ENCODE results near the gene PMEL. TPM values are rescaled to one million over a fixed set of nuclear protein-coding genes. Genes with fewer than 3 reads are reported as not detected.

PMEL gene
- 0.59 TPM in 1 of 2 replicates, not detected in the other for total RNA-seq (2022)
- percentile 13 among the genes with signal in this experiment for Bru-seq, nascent RNA
- BruChase-seq, experiment 1, labeled RNA remaining after a 6-hour chase: percentile 16 among the genes with signal in this experiment
- BruChase-seq, experiment 2, labeled RNA remaining after a 2-hour chase: percentile 12 among the genes with signal in this experiment
- long read RNA-seq, partial matches to known transcripts: 1 of 2 reads
- long read RNA-seq, other reads (novel, unspliced or antisense): 1 of 2 reads

DNA sequence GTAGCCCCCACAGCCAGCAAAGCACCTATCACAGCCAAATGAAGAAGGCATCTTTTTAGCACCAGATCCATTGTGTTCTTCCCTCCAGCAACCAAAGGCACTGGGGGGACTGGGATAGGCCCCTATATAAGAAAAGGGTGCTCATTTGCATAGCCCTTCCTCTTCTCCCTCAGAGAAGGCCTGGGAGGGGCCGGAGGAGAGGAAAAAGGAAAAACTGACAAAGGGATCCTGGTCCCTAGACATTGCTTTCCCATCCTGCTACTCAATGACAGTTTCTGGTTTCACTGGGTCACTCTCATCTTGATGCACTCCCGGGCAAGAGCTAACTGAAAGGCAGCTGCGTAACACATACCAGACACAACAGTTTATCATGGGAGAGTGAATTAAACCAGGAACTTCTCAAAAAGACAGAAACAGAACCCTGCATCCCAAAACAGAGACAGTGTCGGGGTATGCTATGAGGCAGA lies at the start of gene PMEL:
PMEL (minus strand) TSS at position 102 of the 467 bp plus-strand sequence; CDS start at position 71, 31 bp downstream.
- no peak for DNase-seq (ENCODE audit: unreplicated experiment)
- Mint-ChIP-seq H3K4me3 (ENCODE audit: unreplicated experiment) (peak within 1 kb of the TSS; percentile 93), H3K27ac (ENCODE audit: low read depth, unreplicated experiment) (peak within 1 kb of the TSS; percentile 95), H3K4me1 (ENCODE audit: insufficient read depth, unreplicated experiment) (peaks cover 23% of the 10 kb centered on the region), H3K9me3 (ENCODE audit: unreplicated experiment) (no peaks in the 10 kb centered on the region), H3K36me3 (ENCODE audit: insufficient read depth, unreplicated experiment) (no peaks in the 10 kb centered on the region), H3K27me3 (ENCODE audit: insufficient read depth, unreplicated experiment) (no peaks in the 10 kb centered on the region)
- ChIA-PET CTCF (no interaction called here), POLR2A (interaction anchor here (0.8 to 1.2 kb wide), 3 partner anchors 8 to 33 kb away, joined by 4 to 6 read pairs (median 5); partner anchors contain the start of gene RAB5B)
- TF ChIP-seq, protein P1, sequence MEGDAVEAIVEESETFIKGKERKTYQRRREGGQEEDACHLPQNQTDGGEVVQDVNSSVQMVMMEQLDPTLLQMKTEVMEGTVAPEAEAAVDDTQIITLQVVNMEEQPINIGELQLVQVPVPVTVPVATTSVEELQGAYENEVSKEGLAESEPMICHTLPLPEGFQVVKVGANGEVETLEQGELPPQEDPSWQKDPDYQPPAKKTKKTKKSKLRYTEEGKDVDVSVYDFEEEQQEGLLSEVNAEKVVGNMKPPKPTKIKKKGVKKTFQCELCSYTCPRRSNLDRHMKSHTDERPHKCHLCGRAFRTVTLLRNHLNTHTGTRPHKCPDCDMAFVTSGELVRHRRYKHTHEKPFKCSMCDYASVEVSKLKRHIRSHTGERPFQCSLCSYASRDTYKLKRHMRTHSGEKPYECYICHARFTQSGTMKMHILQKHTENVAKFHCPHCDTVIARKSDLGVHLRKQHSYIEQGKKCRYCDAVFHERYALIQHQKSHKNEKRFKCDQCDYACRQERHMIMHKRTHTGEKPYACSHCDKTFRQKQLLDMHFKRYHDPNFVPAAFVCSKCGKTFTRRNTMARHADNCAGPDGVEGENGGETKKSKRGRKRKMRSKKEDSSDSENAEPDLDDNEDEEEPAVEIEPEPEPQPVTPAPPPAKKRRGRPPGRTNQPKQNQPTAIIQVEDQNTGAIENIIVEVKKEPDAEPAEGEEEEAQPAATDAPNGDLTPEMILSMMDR (IDR thresholded peaks at IDR 0.05; ENCODE audit: unreplicated experiment): no peak
- intact Hi-C loops (cut with micrococcal nuclease): no loop called here
- BruUV-seq (replicated peaks): no TSS peak

DNA sequence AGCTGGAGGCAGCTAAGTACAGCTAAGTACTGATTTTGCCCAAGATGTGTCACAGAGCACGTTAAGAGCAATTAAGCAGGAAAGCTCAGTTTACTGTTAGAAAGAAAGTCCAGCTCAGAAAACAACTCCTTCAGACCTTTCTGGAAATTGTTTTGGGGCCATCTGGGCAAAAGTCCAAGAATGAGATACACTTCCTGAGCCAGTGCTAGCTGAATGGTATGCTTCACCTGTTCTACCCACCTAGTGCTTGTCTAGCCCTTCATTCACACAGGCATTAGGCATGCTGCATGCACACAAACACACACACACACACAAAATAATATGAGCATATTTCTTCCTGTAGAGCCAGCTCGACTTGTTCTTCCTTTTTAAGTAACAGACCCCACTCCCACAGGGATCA lies 48.4 kb upstream of the PMEL start:
- no peak for DNase-seq (ENCODE audit: unreplicated experiment)
- CTCF ChIA-PET: interaction anchor here (0.6 to 1.3 kb wide), 4 partner anchors 17 to 106 kb away, joined by 3 to 4 read pairs (median 4); partner anchors contain the start of gene SUOX
- POLR2A ChIA-PET: no interaction called here

DNA sequence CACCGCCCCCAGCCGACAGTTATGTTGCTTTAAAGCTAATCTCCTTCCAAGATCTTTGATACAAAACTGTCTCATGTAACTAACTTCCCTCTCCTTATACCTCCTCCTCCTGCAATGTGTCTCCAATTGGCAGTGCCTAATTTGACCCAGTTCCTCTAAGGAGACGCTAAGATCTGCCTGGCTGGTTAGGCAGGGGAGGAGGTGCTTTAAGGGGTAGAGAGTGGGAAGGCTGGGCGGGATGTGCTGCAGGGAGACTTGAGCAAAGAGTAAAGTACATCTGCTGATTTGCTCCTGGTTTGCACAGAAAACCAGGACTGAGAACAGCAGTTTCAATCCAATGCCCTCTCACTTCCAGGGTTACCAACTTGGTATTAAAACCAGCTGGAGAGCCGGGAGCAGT lies 47.6 kb upstream of the PMEL start:
- no peak overlapping the region for H3K27ac Mint-ChIP-seq (ENCODE audit: low read depth, unreplicated experiment)
- TF ChIP-seq, protein P1 (IDR thresholded peaks at IDR 0.05; ENCODE audit: unreplicated experiment): no peak
- intact Hi-C loops (cut with micrococcal nuclease): no loop called here
- no peaks in the 10 kb centered on the region for H3K9me3 Mint-ChIP-seq (ENCODE audit: unreplicated experiment)
- BruUV-seq (replicated peaks): no TSS peak
- ChIA-PET POLR2A (no interaction called here), CTCF (interaction anchor here (1.1 to 1.3 kb wide), 3 partner anchors 16 to 39 kb away, joined by 3 to 4 read pairs (median 4); partner anchors contain the start of gene SUOX)
- DNase-seq (ENCODE audit: unreplicated experiment): no peak
- H3K27me3 Mint-ChIP-seq (ENCODE audit: insufficient read depth, unreplicated experiment): no peaks in the 10 kb centered on the region
- H3K36me3 Mint-ChIP-seq (ENCODE audit: insufficient read depth, unreplicated experiment): peaks cover 6% of the 10 kb centered on the region
- H3K4me3 Mint-ChIP-seq (ENCODE audit: unreplicated experiment): no peak overlapping the region
- no peaks in the 10 kb centered on the region for H3K4me1 Mint-ChIP-seq (ENCODE audit: insufficient read depth, unreplicated experiment)

More for the DNA sequence above, 48.4 kb upstream of the PMEL start:
- no peak overlapping the region for H3K27ac Mint-ChIP-seq (ENCODE audit: low read depth, unreplicated experiment)
- no peaks in the 10 kb centered on the region for H3K27me3 Mint-ChIP-seq (ENCODE audit: insufficient read depth, unreplicated experiment)
- H3K4me3 Mint-ChIP-seq (ENCODE audit: unreplicated experiment): no peak overlapping the region
- no peaks in the 10 kb centered on the region for H3K9me3 Mint-ChIP-seq (ENCODE audit: unreplicated experiment)
- no peaks in the 10 kb centered on the region for H3K4me1 Mint-ChIP-seq (ENCODE audit: insufficient read depth, unreplicated experiment)
- peaks cover 6% of the 10 kb centered on the region for H3K36me3 Mint-ChIP-seq (ENCODE audit: insufficient read depth, unreplicated experiment)
- TF ChIP-seq, protein P1 (IDR thresholded peaks at IDR 0.05; ENCODE audit: unreplicated experiment): no peak
- no TSS peak for BruUV-seq (replicated peaks)
- intact Hi-C loops (cut with micrococcal nuclease): no loop called here

DNA sequence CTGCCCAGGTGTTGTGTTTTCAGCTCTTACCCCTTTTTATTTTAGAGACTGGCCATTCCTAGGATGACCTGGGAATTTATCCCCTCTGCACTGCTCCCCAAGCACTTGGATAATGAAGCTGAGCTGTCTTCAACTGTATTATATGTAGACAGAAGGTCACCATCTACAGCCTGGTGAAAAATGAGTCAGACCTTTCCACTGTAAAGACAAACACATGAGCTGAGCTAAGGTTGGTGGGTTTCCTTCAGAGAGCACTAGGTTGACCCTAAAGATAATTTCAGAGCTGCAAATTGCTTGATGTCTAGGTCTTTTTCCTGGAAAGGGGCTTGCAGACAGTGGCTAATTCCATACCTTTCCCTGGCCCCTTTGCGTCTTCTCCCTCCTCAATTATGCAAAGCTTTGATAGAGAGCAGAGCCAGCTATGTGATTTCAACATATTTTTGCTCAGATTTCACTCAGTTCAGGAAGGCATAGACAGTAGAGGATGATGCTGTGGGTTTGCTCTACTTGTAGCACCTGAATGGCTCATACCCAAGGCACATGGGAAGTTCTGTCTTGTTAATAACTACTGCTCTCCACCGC lies 45.8 kb upstream of the PMEL start:
- H3K36me3 Mint-ChIP-seq (ENCODE audit: insufficient read depth, unreplicated experiment): peaks cover 6% of the 10 kb centered on the region
- intact Hi-C loops (cut with micrococcal nuclease): no loop called here
- H3K9me3 Mint-ChIP-seq (ENCODE audit: unreplicated experiment): no peaks in the 10 kb centered on the region
- ChIA-PET POLR2A (interaction anchor here (0.5 to 1.1 kb wide), 4 partner anchors 22 to 146 kb away, joined by 3 to 4 read pairs (median 4); partner anchors contain the start of gene PYM1), CTCF (interaction anchor here (0.6 to 1.4 kb wide), 4 partner anchors 13 to 66 kb away, joined by 3 to 7 read pairs (median 4); no protein-coding TSS in a partner anchor)
- no peak overlapping the region for H3K4me3 Mint-ChIP-seq (ENCODE audit: unreplicated experiment)
- peak overlapping the region; percentile 49 for H3K27ac Mint-ChIP-seq (ENCODE audit: low read depth, unreplicated experiment)
- TF ChIP-seq, protein P1 (IDR thresholded peaks at IDR 0.05; ENCODE audit: unreplicated experiment): no peak
- H3K4me1 Mint-ChIP-seq (ENCODE audit: insufficient read depth, unreplicated experiment): no peaks in the 10 kb centered on the region
- no TSS peak for BruUV-seq (replicated peaks)
- no peak for DNase-seq (ENCODE audit: unreplicated experiment)
- H3K27me3 Mint-ChIP-seq (ENCODE audit: insufficient read depth, unreplicated experiment): no peaks in the 10 kb centered on the region

Measured in MCF 10A (cell line).